Urinary bladder (tissue), 4 donors: Measurements from ENCODE around the gene AOPEP. TPM values are rescaled to one million over a fixed set of nuclear protein-coding genes. Genes with fewer than 3 reads are reported as not detected.

Source experiments
- DNase-seq: peaks from one replicate; pipeline ENCODE4 v3.0.0-alpha.2; 2015; ENCODE audit errors: extremely low spot score
- H3K27ac ChIP-seq: one replicate; pipeline ENCODE4 v1.5.1; 2013; ENCODE audit warnings: low read depth, mild to moderate bottlenecking, moderate library complexity
- H3K36me3 ChIP-seq: one replicate; pipeline ENCODE4 v1.6.1; 2013; ENCODE audit warnings: mild to moderate bottlenecking, moderate library complexity; ENCODE audit not compliant: insufficient read depth
- H3K4me1 ChIP-seq: one replicate; pipeline ENCODE4 v1.6.1; 2013; ENCODE audit warnings: mild to moderate bottlenecking, moderate library complexity; ENCODE audit not compliant: insufficient read depth
- H3K4me3 ChIP-seq: one replicate; pipeline ENCODE4 v1.5.1; 2013; ENCODE audit warnings: low read depth, low read length
- WGBS: extraction: QIAGEN DNeasy Blood & Tissue Kit; methylation state at CpG from one replicate; pipeline ENCODE4 v1.1.7; 2013; 5-methylcytosine and 5-hydroxymethylcytosine counted together
- polyA plus RNA-seq: library from polyadenylated mRNA; stranded (reverse); fragments of 200-250 nt; gene quantifications from one replicate; pipeline ENCODE4 v1.2.3, GENCODE V29; 2013
- total RNA-seq: library from RNA; depleted of rRNA; stranded (reverse); fragments of >200 nt; gene quantifications from one replicate; pipeline ENCODE4 v1.2.3, GENCODE V29; 2014
- donor health status: healthy with polysubstance abuse.
- donor health status: healthy.

AOPEP gene
- total and polyA plus RNA-seq, 2 donors: 99.2 to 136 TPM

- Histone ChIP-seq H3K4me3 (no peak overlapping the region), H3K36me3 (no peaks in the 10 kb centered on the region), H3K27ac (no peak overlapping the region), H3K4me1 (no peaks in the 10 kb centered on the region)
- no peak for DNase-seq
- WGBS: 81% methylated on average over 1 of the region's 1 CpG
Observed at GRCh38 chr9:94758880-94759279, 32.4 kb downstream of the AOPEP start.

GRCh38 chr9:94760010-94760409, 33.5 kb downstream of the AOPEP start:
- no peak overlapping the region for H3K4me3 ChIP-seq
- WGBS: 76% methylated on average over 7 of the region's 7 CpGs
- DNase-seq: no peak
- no peaks in the 10 kb centered on the region for H3K4me1 ChIP-seq
- no peaks in the 10 kb centered on the region for H3K36me3 ChIP-seq
- no peak overlapping the region for H3K27ac ChIP-seq

- 90% methylated on average over 5 of the region's 5 CpGs for WGBS
- no peaks in the 10 kb centered on the region for H3K36me3 ChIP-seq
Observed at GRCh38 chr9:94760660-94761059, 34.2 kb downstream of the AOPEP start.

GRCh38 chr9:94761481-94761880, 35.0 kb downstream of the AOPEP start:
- Histone ChIP-seq H3K4me1 (no peaks in the 10 kb centered on the region), H3K27ac (no peak overlapping the region), H3K36me3 (no peaks in the 10 kb centered on the region), H3K4me3 (no peak overlapping the region)
- WGBS: 94% methylated on average over 4 of the region's 4 CpGs
- DNase-seq: no peak

More at GRCh38 chr9:94760660-94761059, 34.2 kb downstream of the AOPEP start:
- no peak overlapping the region for H3K4me3 ChIP-seq
- DNase-seq: no peak
- no peaks in the 10 kb centered on the region for H3K4me1 ChIP-seq
- no peak overlapping the region for H3K27ac ChIP-seq

GRCh38 chr9:94767331-94768072, 41.0 kb downstream of the AOPEP start:
- H3K4me1 ChIP-seq: no peaks in the 10 kb centered on the region
- WGBS: 91% methylated on average over 9 of the region's 9 CpGs
- H3K36me3 ChIP-seq: no peaks in the 10 kb centered on the region
- no peak for DNase-seq
- H3K27ac ChIP-seq: no peak overlapping the region
- H3K4me3 ChIP-seq: no peak overlapping the region

GRCh38 chr9:94768766-94769165, 42.3 kb downstream of the AOPEP start:
- no peak overlapping the region for H3K4me3 ChIP-seq

GRCh38 chr9:94770334-94770733, 43.8 kb downstream of the AOPEP start:
- DNase-seq: no peak
- Histone ChIP-seq H3K27ac (no peak overlapping the region), H3K4me1 (peaks cover 2% of the 10 kb centered on the region), H3K36me3 (no peaks in the 10 kb centered on the region), H3K4me3 (no peak overlapping the region)
- 86% methylated on average over 6 of the region's 6 CpGs for WGBS

More at GRCh38 chr9:94768766-94769165, 42.3 kb downstream of the AOPEP start:
- no peak for DNase-seq
- H3K36me3 ChIP-seq: no peaks in the 10 kb centered on the region
- 73% methylated on average over 3 of the region's 3 CpGs for WGBS
- H3K27ac ChIP-seq: no peak overlapping the region
- H3K4me1 ChIP-seq: peaks cover 2% of the 10 kb centered on the region

GRCh38 chr9:94771096-94771495, 44.6 kb downstream of the AOPEP start:
- WGBS: 96% methylated on average over 3 of the region's 3 CpGs
- H3K4me3 ChIP-seq: no peak overlapping the region

GRCh38 chr9:94772144-94772543, 45.6 kb downstream of the AOPEP start:
- DNase-seq: no peak
- H3K27ac ChIP-seq: no peak overlapping the region

More at GRCh38 chr9:94771096-94771495, 44.6 kb downstream of the AOPEP start:
- Histone ChIP-seq H3K27ac (no peak overlapping the region), H3K4me1 (peaks cover 2% of the 10 kb centered on the region), H3K36me3 (no peaks in the 10 kb centered on the region)
- DNase-seq: no peak

GRCh38 chr9:94772639-94773303, 46.3 kb downstream of the AOPEP start:
- no peak overlapping the region for H3K4me3 ChIP-seq
- no peak overlapping the region for H3K27ac ChIP-seq
- WGBS: 37% methylated on average over 4 of the region's 4 CpGs
- no peaks in the 10 kb centered on the region for H3K36me3 ChIP-seq
- DNase-seq: no peak
- peaks cover 2% of the 10 kb centered on the region for H3K4me1 ChIP-seq

More at GRCh38 chr9:94772144-94772543, 45.6 kb downstream of the AOPEP start:
- Histone ChIP-seq H3K4me3 (no peak overlapping the region), H3K4me1 (peaks cover 2% of the 10 kb centered on the region), H3K36me3 (no peaks in the 10 kb centered on the region)
- 78% methylated on average over 3 of the region's 3 CpGs for WGBS

- WGBS: 96% methylated on average over 5 of the region's 5 CpGs
- no peak overlapping the region for H3K4me3 ChIP-seq
- DNase-seq: no peak
- H3K4me1 ChIP-seq: peaks cover 2% of the 10 kb centered on the region
- H3K27ac ChIP-seq: no peak overlapping the region
- H3K36me3 ChIP-seq: no peaks in the 10 kb centered on the region
Observed at GRCh38 chr9:94773655-94774054, 47.2 kb downstream of the AOPEP start.

GRCh38 chr9:94778013-94778412, 51.5 kb downstream of the AOPEP start:
- no peak for DNase-seq
- no peak overlapping the region for H3K27ac ChIP-seq
- peaks cover 2% of the 10 kb centered on the region for H3K4me1 ChIP-seq
- H3K4me3 ChIP-seq: no peak overlapping the region
- H3K36me3 ChIP-seq: no peaks in the 10 kb centered on the region
- WGBS: 93% methylated on average over 4 of the region's 4 CpGs

GRCh38 chr9:94779031-94779430, 52.5 kb downstream of the AOPEP start:
- no peak overlapping the region for H3K27ac ChIP-seq
- H3K4me3 ChIP-seq: no peak overlapping the region
- H3K36me3 ChIP-seq: no peaks in the 10 kb centered on the region
- DNase-seq: no peak
- WGBS: 58% methylated on average over 2 of the region's 2 CpGs
- H3K4me1 ChIP-seq: no peaks in the 10 kb centered on the region

- Histone ChIP-seq H3K36me3 (no peaks in the 10 kb centered on the region), H3K4me3 (no peak overlapping the region), H3K27ac (peak overlapping the region; percentile 10), H3K4me1 (no peaks in the 10 kb centered on the region)
- no peak for DNase-seq
- WGBS: 75% methylated on average over 4 of the region's 4 CpGs
Observed at GRCh38 chr9:94779693-94780290, 53.3 kb downstream of the AOPEP start.
